Measurements from ENCODE around the gene EHD2.

EHD2 gene

DNA sequence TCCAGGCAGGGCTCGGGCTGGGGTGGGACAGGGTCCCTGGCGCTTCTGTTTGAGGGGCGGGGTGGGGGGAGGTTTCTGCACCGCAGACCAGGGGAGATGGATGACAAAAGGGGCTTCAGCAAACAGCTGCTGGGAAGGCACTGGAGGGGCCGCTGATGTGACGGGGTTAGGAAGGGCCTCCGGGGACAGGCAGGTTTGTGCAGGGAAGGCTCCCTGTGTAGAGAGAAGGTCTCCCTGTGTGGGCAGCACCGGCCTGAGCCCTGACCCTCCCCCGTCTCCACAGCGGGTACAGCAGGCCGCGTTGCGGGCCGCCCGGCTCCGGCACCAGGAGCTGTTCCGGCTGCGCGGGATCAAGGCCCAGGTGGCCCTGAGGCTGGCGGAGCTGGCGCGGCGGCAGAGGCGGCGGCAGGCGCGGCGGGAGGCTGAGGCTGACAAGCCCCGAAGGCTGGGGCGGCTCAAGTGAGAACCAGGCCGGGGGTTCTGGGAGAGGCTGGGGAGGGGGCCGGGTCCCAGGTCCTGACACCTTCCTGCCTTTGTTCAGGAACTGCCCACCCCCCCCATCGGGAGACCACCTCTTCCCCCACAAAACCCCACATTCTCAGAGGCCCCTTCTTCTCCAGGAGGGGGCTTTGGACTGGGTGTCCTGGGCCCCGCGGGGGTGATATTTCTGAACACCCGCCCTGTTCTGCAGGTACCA, 42.0 kb downstream of the EHD2 start:
- H3K4me3 ChIP-seq (ENCODE audit: low read depth, low read length) = no peak overlapping the region
- in situ Hi-C loops (cut with HindIII; ENCODE audit: low sequenced_read_pairs) = no loop called here
- DNase-seq (ENCODE audit: low read depth) = no peak
- TF ChIP-seq, protein P1, sequence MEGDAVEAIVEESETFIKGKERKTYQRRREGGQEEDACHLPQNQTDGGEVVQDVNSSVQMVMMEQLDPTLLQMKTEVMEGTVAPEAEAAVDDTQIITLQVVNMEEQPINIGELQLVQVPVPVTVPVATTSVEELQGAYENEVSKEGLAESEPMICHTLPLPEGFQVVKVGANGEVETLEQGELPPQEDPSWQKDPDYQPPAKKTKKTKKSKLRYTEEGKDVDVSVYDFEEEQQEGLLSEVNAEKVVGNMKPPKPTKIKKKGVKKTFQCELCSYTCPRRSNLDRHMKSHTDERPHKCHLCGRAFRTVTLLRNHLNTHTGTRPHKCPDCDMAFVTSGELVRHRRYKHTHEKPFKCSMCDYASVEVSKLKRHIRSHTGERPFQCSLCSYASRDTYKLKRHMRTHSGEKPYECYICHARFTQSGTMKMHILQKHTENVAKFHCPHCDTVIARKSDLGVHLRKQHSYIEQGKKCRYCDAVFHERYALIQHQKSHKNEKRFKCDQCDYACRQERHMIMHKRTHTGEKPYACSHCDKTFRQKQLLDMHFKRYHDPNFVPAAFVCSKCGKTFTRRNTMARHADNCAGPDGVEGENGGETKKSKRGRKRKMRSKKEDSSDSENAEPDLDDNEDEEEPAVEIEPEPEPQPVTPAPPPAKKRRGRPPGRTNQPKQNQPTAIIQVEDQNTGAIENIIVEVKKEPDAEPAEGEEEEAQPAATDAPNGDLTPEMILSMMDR (IDR thresholded peaks at IDR 0.05; ENCODE audit: low read depth, low read length, missing control alignments) = no peak

DNA sequence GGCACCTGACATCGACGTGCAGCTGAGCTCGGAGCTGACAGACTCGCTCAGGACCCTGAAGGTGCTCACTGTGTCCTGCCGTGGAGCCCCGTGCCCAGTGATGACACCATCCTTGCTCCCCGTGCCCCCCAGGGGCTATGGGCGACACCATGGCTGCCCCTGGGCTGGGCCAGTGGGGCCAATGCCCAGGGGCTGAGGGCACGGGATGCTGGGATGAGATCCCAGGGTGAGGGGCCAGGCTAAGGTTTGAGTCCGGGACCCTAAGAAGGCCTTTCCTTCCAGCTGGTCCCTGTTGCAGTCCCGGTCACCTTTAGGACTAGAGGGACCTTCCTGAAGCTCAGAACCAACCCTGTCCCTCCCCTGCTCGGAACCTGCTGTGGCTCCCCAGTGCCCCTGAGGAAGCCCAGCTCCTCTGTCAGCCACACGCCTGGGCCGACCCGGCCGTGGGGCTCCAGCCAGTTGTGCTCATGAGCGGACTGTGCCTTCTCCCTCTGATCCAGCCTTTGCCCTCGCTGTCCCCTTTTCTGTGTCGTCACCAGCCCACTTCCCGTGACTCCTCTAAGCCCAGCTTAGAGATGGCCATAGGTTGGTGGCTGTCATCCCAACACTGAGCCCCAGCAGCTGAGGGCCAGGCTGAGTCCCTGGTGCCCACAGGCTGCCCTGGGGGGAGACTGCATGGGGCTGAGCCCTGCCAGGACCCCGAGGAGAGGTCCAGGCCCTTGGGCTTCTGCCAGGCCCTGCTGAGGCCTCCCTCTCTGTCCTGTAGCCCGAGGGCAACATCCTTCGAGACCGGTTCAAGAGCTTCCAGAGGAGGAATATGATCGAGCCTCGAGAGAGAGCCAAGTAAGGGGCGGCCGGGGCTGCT, 42.8 kb downstream of the EHD2 start:
- no peak for DNase-seq (ENCODE audit: low read depth)
- no peak overlapping the region for H3K4me3 ChIP-seq (ENCODE audit: low read depth, low read length)
- in situ Hi-C loops (cut with HindIII; ENCODE audit: low sequenced_read_pairs) = no loop called here
- TF ChIP-seq, protein P1 (IDR thresholded peaks at IDR 0.05; ENCODE audit: low read depth, low read length, missing control alignments) = no peak

DNA sequence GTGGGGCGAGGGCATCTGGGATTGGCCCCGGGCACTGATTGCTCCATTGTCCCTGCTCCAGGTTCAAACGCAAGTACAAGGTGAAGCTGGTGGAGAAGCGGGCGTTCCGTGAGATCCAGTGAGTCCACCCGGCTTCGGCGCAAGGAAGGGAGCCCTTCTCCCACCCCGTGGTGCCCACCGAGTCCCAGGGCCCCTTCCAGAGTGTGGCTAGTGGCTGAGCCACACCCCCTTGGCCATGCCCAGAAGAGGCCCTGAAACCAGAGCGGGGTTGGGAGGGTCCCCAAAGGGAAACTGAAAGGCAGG, 43.4 kb downstream of the EHD2 start:
- in situ Hi-C loops (cut with HindIII; ENCODE audit: low sequenced_read_pairs) = no loop called here
- H3K4me3 ChIP-seq (ENCODE audit: low read depth, low read length) = no peak overlapping the region
- TF ChIP-seq, protein P1 (IDR thresholded peaks at IDR 0.05; ENCODE audit: low read depth, low read length, missing control alignments) = no peak
- no peak for DNase-seq (ENCODE audit: low read depth)

DNA sequence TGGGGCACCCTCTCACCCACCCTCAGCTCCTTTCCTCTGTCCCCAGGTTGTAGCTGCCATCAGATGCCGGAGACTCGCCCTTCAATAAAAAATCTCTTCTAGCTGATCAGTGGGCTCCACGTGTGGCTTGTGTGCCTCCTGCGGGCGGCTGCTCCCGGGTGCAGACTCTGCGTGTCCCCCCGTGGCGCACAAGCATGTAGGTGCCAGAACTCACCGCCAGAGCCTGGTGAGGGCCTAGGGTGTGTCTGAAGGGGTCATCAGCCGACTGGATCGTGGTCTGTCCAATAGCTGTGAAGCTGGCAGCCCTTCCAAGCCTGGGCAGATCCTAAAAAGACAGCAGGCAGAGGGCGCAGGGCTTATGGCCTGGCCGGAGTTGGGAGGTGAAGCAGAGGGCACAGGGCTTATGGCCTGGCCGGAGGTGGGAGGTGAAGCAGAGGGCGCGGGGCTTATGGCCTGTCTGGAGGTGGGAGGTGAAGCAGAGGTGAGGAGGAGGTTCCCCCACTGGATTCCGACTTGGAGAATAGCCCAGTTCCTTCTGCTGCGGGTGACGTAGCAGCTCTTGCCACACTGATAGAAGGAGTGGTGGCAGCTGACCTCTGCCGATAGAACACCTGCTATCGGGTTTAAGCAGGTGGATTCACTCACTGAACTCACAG, 43.9 kb downstream of the EHD2 start:
- no peak overlapping the region for H3K4me3 ChIP-seq (ENCODE audit: low read depth, low read length)
- no peak for DNase-seq (ENCODE audit: low read depth)
- in situ Hi-C loops (cut with HindIII; ENCODE audit: low sequenced_read_pairs) = no loop called here
- TF ChIP-seq, protein P1 (IDR thresholded peaks at IDR 0.05; ENCODE audit: low read depth, low read length, missing control alignments) = no peak

DNA sequence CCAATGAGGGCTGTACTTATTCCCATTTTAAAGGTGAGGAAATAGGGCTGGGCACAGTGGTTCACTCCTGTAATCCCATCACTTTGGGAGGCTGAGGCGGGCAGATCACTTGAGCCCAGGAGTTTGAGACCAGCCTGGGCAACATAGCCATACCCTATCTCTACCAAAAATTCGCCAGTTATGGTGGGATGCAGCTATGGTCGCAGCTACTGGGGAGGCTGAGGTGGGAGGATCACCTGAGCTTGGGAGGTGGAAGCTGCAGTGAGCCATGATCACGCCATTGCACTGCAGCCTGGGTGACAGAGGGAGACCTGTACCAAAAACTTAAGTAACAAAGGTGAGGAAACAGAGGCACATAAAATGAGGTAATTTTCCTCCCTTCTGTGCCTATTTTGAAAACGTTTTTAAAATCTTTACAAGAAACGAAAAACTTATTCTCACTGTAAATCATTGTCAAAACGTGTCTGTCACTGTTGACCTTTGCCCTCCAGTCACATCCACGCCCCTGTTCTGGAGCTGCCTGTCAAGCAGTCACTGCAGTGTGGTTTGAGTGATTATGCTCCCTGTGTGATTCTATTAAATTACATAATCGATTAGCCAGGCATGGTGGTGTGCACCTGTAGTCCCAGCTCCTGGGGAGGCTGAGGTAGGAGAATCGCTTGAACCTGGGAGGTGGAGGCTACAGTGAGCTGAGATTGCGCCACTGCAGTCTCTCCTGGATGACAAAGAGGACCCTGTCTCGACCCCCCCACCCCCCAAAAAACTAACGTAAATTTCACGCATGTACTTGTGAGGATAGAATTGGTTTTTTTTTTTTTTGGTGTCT, 44.6 kb downstream of the EHD2 start:
- no peak overlapping the region for H3K4me3 ChIP-seq (ENCODE audit: low read depth, low read length)
- in situ Hi-C loops (cut with HindIII; ENCODE audit: low sequenced_read_pairs) = no loop called here
- no peak for DNase-seq (ENCODE audit: low read depth)
- TF ChIP-seq, protein P1 (IDR thresholded peaks at IDR 0.05; ENCODE audit: low read depth, low read length, missing control alignments) = no peak

DNA sequence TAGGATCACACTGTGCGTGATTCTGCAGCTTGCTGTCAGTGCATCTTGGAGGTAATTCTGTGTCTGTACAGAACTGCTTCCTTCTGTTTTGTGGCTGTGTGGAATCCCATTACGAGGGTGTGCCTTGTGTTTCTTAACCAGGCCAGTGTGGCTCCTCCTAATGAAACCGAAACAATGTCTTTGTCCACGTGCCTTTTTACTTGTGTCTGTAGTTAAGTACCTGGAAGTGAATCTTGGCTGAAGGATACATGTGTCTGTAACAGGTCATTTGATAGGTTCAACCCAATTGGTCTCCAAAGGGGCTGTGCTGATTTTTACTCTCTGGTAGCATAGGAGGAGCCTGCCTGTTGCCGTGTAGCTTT, 45.2 kb downstream of the EHD2 start:
- TF ChIP-seq, protein P1 (IDR thresholded peaks at IDR 0.05; ENCODE audit: low read depth, low read length, missing control alignments) = no peak
- no peak for DNase-seq (ENCODE audit: low read depth)
- H3K4me3 ChIP-seq (ENCODE audit: low read depth, low read length) = no peak overlapping the region
- in situ Hi-C loops (cut with HindIII; ENCODE audit: low sequenced_read_pairs) = no loop called here

Measured in astrocyte of the cerebellum (primary cell).